ENCODE measurements around the gene TNFSF8.

Gene TNFSF8

DNA sequence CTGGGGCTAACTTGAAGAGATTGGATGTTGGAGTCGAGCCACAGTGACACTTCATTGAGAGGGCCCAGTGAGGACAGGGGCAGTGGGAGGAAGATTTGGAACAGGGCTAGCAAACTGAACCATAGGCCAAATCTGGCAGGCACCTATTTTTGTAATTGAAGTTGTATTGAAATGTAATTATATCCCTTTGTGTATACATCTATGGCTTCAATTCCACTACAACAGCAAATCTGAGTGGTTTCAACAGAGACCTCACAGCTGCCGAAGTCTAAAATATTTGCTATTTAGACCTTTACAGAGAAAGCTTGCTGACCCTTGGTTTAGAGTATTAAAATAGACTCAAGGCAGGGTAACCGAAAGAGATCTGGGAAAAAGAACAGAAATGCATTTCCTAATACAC lies 4.7 kb upstream of the TNFSF8 start:
- DNase-seq = no peak

DNA sequence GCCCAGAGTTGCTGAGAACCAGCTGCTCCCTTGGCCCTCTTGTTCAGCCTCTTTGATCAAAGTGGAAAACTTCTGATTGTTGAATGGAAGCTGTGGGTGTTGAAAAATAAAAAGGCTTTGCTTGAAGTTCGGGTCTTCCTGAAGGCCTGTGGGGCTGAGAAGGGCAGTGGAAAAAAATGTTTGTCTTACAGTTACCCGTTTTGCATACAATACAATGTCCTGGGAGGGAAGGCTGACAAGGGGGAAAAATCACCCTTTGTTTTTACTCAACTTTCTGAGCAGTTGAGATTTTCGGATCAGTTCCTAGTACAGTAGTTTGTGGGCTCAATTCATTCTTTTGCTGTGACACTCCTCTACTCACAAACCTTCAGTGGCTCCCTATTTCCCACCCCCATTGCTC lies 2.1 kb upstream of the TNFSF8 start:
- DNase-seq = no peak

- no peak for DNase-seq
These were observed 1.0 kb upstream of the TNFSF8 start for GRCh38 chr9:114931407-114931806.

GRCh38 chr9:114929201-114929600 lies 1.2 kb downstream of the TNFSF8 start:
- DNase-seq = no peak

GRCh38 chr9:114928671-114929070 lies 1.7 kb downstream of the TNFSF8 start:
- no peak for DNase-seq

GRCh38 chr9:114928136-114928535 lies 2.3 kb downstream of the TNFSF8 start:
- DNase-seq = no peak

GRCh38 chr9:114925672-114926071 lies 4.7 kb downstream of the TNFSF8 start:
- no peak for DNase-seq

- DNase-seq = no peak
These were observed 5.4 kb downstream of the TNFSF8 start for GRCh38 chr9:114925039-114925438.

GRCh38 chr9:114924327-114924726 lies 6.1 kb downstream of the TNFSF8 start:
- no peak for DNase-seq

DNA sequence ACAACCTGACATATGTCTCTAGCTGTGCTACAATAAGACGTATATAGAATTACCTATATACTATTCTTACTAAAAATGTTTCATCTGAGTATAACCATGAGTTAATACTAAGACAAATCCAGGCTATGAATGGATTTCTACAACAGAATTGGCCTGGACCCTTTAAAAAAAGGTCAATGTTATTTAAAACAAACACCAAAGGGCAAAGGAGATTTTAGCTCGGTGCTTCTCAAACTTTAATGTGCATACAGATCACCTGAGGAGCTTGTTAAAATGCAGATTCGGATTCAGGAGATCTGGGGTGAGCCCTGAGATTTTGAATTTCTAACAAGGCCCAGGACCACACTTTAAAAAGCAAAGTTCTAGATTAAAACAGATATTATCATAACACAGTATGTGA lies 6.5 kb downstream of the TNFSF8 start:
- DNase-seq = no peak

GRCh38 chr9:114921171-114921570 lies 9.2 kb downstream of the TNFSF8 start:
- DNase-seq = no peak

- no peak for DNase-seq
These were observed 10.8 kb downstream of the TNFSF8 start for GRCh38 chr9:114919611-114920010.

DNA sequence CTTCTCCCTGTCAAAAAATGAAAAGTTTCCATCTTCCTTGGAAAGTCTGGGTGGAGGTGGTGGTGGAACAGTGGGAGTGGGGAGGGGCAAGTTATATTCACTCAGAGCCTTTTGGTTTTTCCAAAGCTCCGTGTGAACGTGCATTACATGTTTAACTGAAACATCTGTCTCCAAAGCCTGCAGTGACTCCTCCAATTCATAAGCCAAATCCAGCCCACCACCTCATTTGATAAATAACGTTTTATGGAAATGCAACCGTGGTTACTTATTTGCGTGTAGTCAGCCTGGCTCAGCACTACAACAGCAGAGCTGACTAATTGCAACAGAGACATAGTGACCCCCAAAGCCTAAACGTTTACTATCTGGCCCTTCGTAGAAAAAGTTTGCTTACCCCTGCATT lies 13.9 kb downstream of the TNFSF8 start:
- DNase-seq = no peak

DNA sequence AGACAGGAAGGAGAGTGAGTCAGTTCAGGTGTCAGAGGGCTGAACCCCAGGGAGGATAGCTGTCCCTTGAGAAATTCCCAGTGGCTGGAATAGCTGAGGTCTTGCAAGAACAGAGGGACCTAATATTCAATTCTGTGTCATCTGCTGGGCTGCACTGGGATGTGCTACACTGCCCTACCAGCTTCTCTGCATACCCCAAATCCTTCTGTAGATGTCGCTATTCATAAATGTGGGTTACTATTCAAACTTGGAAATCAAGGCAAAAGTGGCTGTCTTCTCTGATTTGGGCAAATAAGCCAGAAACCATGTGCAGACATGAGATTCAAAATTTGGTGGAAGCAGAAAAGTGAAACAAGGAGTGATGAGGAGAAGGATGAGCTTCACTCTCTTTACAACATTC lies 16.3 kb downstream of the TNFSF8 start:
- DNase-seq = no peak

DNA sequence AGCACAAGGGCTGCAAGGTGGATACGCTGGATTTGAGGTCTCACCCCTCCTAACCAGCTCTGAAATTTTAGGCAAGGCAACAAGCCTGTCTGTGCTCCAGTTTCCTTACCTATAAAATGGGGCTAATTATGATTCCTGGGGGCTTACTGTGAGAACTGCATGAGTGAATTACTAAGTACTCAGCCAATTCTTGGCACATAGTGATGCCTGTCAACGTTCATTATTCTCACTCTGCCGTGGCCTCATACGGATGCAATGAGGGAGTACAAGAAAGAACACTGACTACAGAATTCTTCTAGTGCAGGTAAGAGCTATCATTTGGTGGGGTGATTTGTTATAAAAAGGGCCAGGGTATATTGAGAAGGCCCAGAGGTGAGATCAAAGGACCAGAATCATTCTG lies 16.7 kb downstream of the TNFSF8 start:
- DNase-seq = no peak

DNA sequence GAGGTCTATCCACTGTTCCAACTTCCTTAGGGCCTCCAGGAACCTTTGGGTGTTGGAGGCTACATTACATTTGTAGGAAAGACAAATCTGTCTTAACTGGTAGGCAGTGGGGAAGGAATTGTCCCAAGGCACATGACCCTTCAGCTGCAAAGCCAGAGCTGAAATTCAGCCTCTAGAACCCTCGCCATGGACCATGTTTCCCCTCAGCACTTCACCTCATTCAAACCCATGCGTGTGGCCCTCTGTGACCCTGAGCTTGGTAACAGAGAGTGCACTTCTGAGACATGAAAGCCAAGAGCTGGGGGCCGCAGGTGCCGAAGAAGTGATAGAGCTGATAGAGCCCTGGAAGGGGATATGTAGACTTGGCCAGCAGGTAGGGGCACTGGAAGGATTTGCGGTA lies 17.2 kb downstream of the TNFSF8 start:
- no peak for DNase-seq

DNA sequence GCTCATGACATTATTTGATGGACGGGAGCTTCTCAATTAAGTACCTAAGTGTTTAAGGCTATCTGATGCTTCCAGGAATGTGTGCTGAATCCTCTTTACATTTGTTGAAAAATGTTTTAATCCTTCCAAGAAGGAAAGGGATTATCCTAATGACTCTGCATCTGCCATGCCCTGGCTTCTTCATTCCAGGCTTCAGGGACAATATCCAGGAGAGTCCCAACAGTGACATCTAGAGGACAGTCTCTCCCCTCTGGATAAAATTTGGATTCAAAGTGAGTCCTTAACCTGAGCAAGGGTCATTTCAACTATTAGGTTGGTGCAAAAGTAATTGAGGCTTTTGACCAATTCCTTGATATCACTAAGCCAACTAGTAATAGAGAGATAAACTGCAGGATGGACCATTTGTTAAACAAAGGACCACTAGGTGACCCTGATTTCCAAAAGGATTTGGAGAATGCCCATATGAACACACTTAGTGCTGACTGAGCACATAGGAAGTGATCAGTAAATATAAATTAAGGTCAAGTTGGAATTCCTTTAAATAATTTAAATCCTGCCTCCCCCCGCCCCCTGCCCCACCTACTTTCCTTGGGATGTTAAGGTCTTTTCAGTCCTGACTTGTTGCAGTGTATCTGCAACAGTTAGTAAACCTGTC lies 19.1 kb downstream of the TNFSF8 start:
- no peak for DNase-seq

- no peak for DNase-seq
These were observed 19.9 kb downstream of the TNFSF8 start for GRCh38 chr9:114910541-114910940.

DNA sequence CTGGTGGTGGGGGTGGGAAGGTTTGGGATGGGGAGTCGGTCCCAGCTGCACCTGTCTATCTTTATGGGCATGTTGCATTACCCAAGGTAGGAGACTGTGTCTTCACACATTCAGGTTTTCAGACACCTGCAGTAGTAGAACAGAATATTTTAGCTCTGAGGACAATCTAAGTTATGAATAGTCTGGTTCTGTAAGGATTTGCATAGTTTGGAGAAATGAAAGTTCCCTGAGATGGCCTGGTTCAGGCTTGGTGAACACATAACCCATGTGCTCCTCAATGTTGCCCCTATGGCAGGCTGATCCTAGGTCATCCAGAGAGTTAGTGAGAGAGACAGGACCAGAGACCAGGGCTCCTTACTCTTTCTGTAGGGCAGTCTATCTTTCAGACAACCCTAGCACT lies 20.7 kb downstream of the TNFSF8 start:
- DNase-seq = no peak

GRCh38 chr9:114908805-114909448 lies 21.5 kb downstream of the TNFSF8 start:
- DNase-seq = no peak

DNA sequence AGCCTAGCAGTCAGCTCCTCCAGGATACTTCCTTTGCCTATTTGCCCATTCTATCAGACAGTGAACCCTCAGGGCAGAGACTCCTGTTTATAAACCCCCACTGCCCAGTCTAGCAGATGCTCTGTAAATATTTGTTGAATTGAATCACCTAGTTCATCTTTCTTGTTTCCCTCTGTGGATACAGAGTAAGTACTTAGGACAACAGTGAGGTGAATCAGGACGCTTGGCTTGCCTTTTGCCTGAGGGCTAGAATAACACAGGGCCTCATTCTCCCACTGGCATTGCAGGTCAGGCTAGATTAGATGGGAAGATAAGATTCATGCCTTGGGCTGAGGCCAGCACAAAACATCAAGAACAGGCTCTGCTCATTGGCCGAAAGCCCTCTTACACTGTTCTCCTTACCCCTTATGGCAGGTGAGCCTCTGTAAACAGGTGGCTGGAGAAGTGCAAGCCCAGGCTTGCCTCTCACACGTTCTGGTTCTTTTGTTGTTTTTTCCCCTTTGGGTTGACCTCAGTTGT lies 22.2 kb downstream of the TNFSF8 start:
- no peak for DNase-seq

- DNase-seq = no peak
These were observed 23.3 kb downstream of the TNFSF8 start for GRCh38 chr9:114906922-114907571.

DNA sequence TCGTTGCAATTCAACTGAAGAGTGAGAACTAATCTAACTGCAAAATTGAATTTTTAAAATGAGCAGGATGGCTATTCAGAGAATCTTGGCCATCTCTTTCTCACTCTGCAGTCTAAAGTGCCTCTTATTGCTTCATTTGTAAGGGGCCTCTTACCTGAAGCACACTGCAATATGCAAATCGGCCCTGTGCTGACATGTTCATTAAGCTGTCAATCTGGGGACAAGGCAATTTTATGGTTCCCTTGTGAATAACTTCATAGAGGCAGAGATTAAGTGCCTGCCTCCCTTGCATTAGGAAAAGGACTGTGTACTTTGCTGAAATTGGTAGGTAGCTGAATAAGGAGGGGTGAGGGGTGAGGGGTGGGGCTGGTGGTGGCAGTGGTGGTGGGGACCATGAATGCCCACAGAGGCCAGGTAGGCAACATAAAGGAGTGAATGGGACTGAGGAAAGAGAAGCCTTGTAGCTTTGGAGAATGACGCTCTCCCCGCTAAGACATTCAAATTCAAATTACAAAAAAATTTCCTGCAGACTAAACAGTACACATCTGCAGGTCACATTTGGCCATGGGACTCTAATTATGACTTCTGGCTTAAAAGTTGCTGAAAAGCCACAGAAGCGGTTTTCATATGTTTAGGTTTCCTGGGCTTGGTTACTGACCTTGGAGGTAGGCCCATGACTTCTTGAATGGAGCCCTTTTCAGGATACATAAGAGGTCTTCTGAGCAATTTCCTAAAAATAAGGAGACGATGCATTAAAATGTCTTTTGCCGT lies 25.0 kb downstream of the TNFSF8 start:
- no peak for DNase-seq

Data from NCI-H2227 treated with DMSO at 0.1 percent for 48 hours (cell line).